Gastrocnemius medialis (tissue), 4 donors: Measurements from ENCODE around the gene NME3.

Experiments used
- CTCF ChIP-seq, 5 experiments: fragments of 450-650 bp in 3 of 5; fragments of 200-600 bp in 2 of 5; sonication (generic) in 2 of 5; IDR thresholded peaks in 4 of 5; conservative IDR thresholded peaks in 1 of 5; 1 replicate in 4 of 5; 2 replicates in 1 of 5; pipeline ENCODE4 v1.5.1; 2016 to 2019; ENCODE audit warnings: antibody characterized with exemption in 5 of 5, mild to moderate bottlenecking in 3 of 5, moderate library complexity in 3 of 5
- POLR2A ChIP-seq, 2 donors: fragments of 450-650 bp; IDR thresholded peaks; one replicate each; pipeline ENCODE4 v1.6.1; 2017; ENCODE audit warnings: antibody characterized with exemption in 2 of 2, mild to moderate bottlenecking in 2 of 2, moderate library complexity in 2 of 2

GRCh38 chr16:1762879-1763520, 8.3 kb downstream of the NME3 start:
- TF ChIP-seq CTCF (IDR thresholded peaks at IDR 0.05 in 4 of 5, conservative IDR thresholded peaks at IDR 0.05 in 1 of 5) (no peak), POLR2A (IDR thresholded peaks at IDR 0.05) (no peak)
